Subcutaneous adipose tissue (tissue), 4 donors: Measurements from ENCODE around the gene HOXA5. TPM values are rescaled to one million over a fixed set of nuclear protein-coding genes. Genes with fewer than 3 reads are reported as not detected.

Source experiments
- CTCF ChIP-seq: fragments of 450-650 bp; IDR thresholded peaks from one replicate; pipeline ENCODE4 v1.5.1; 2016; ENCODE audit warnings: low read depth, mild to moderate bottlenecking, control low read depth, antibody characterized with exemption, moderate library complexity
- total RNA-seq, 4 donors: library from RNA; depleted of rRNA; stranded (reverse); fragments of >200 nt; gene quantifications; one replicate each; pipeline ENCODE4 v1.1.0, GENCODE V29; 2016

HOXA5 gene
- total RNA-seq, 4 donors from 2014 or later, result 2.9 to 6.4 (median 4.7) TPM

GRCh38 chr7:27140126-27140857, 3.2 kb downstream of the HOXA5 start:
- no peak for TF ChIP-seq CTCF

GRCh38 chr7:27139334-27140125, 4.0 kb downstream of the HOXA5 start:
- no peak for TF ChIP-seq CTCF

- no peak for TF ChIP-seq CTCF
Measured at GRCh38 chr7:27138985-27139333, 4.5 kb downstream of the HOXA5 start.

GRCh38 chr7:27138472-27138871, 5.0 kb downstream of the HOXA5 start:
- no peak for TF ChIP-seq CTCF

- TF ChIP-seq CTCF, result no peak
Measured at GRCh38 chr7:27137640-27138315, 5.7 kb downstream of the HOXA5 start.

- no peak for TF ChIP-seq CTCF
Measured at GRCh38 chr7:27134392-27134791, 9.1 kb downstream of the HOXA5 start.
